CD8-positive, alpha-beta memory T cell (primary cell): ENCODE data around the gene SLC9A5. TPM values are rescaled to one million over a fixed set of nuclear protein-coding genes. Genes with fewer than 3 reads are reported as not detected.

Experiments used
- CTCF ChIA-PET: fragments of 350-600 bp; sonication (Branson Sonifier 250); formaldehyde crosslinking; loops from one replicate; lab custom pipeline; 2021; ENCODE audit warnings: antibody characterized with exemption; lab: Charles Lee
- POLR2A ChIA-PET: fragments of 350-600 bp; sonication (Branson Sonifier 250); formaldehyde crosslinking; loops from one replicate; lab custom pipeline; 2021; ENCODE audit warnings: antibody characterized with exemption; lab: Charles Lee
- DNase-seq, 5 donors: peaks; one replicate each; pipeline versions ENCODE4 v3.0.0 to v3.0.0-alpha.2; 2020 to 2022; ENCODE audit warnings: mixed read lengths in 1 of 5
- H3K27ac ChIP-seq: one replicate; pipeline ENCODE4 v1.7.0; 2013; ENCODE audit warnings: low read depth, mild to moderate bottlenecking, low read length, moderate library complexity
- H3K27me3 ChIP-seq: 2 replicates; pipeline ENCODE4 v1.7.0; 2013; ENCODE audit warnings: low read length, mild to moderate bottlenecking; ENCODE audit not compliant: insufficient read depth, poor library complexity, severe bottlenecking
- H3K36me3 ChIP-seq: 2 replicates; pipeline ENCODE4 v1.7.0; 2013; ENCODE audit warnings: mild to moderate bottlenecking, low read length, moderate library complexity; ENCODE audit not compliant: insufficient read depth
- H3K4me1 ChIP-seq: 2 replicates; pipeline ENCODE4 v1.7.0; 2013; ENCODE audit warnings: mild to moderate bottlenecking, low read length, moderate library complexity; ENCODE audit not compliant: insufficient read depth
- H3K4me3 ChIP-seq: 2 replicates; pipeline ENCODE4 v1.7.0; 2013; ENCODE audit warnings: mild to moderate bottlenecking, low read length
- H3K9me3 ChIP-seq: 2 replicates; pipeline ENCODE4 v1.7.0; 2013; ENCODE audit warnings: mild to moderate bottlenecking, low read length
- H3K27ac Mint-ChIP-seq, 8 donors: one replicate each; pipeline ENCODE4 v1.8.0; 2020 to 2021; ENCODE audit warnings: mixed read lengths in 8 of 8, mild to moderate bottlenecking in 6 of 8, inconsistent platforms in 3 of 8, moderate library complexity in 3 of 8
- H3K27me3 Mint-ChIP-seq, 2 donors: one replicate each; pipeline ENCODE4 v1.8.0; 2020 to 2021; ENCODE audit warnings: mixed read lengths in 2 of 2, mild to moderate bottlenecking in 1 of 2, moderate library complexity in 1 of 2
- H3K36me3 Mint-ChIP-seq, 3 donors: one replicate each; pipeline ENCODE4 v1.8.0; 2020 to 2021; ENCODE audit warnings: mixed read lengths in 3 of 3, inconsistent platforms in 1 of 3, mild to moderate bottlenecking in 1 of 3
- H3K4me1 Mint-ChIP-seq, 3 donors: one replicate each; pipeline ENCODE4 v1.8.0; 2020 to 2021; ENCODE audit warnings: mixed read lengths in 3 of 3, inconsistent platforms in 1 of 3, mild to moderate bottlenecking in 1 of 3
- H3K4me3 Mint-ChIP-seq, 7 donors: one replicate each; pipeline ENCODE4 v1.8.0; 2020 to 2021; ENCODE audit warnings: mixed read lengths in 7 of 7, mild to moderate bottlenecking in 6 of 7, moderate library complexity in 4 of 7, inconsistent platforms in 2 of 7
- H3K9me3 Mint-ChIP-seq, 5 donors: one replicate each; pipeline ENCODE4 v1.8.0; 2020 to 2022; ENCODE audit warnings: mixed read lengths in 5 of 5, mild to moderate bottlenecking in 3 of 5, moderate library complexity in 2 of 5, inconsistent platforms in 1 of 5
- polyA plus RNA-seq: library from polyadenylated mRNA; unstranded; fragments of 300-500 nt; fragmentation: Illumina TruSeq; gene quantifications from one replicate; pipeline ENCODE4 v1.2.3, GENCODE V29; 2021
- total RNA-seq, 2 experiments: library from RNA; stranded (reverse); gene quantifications; one replicate each; pipeline ENCODE4 v1.2.3, GENCODE V29; 2021

Gene SLC9A5
- total and polyA plus RNA-seq, 3 experiments from 2014 or later, result 5.2 TPM; not detected in 1

DNA sequence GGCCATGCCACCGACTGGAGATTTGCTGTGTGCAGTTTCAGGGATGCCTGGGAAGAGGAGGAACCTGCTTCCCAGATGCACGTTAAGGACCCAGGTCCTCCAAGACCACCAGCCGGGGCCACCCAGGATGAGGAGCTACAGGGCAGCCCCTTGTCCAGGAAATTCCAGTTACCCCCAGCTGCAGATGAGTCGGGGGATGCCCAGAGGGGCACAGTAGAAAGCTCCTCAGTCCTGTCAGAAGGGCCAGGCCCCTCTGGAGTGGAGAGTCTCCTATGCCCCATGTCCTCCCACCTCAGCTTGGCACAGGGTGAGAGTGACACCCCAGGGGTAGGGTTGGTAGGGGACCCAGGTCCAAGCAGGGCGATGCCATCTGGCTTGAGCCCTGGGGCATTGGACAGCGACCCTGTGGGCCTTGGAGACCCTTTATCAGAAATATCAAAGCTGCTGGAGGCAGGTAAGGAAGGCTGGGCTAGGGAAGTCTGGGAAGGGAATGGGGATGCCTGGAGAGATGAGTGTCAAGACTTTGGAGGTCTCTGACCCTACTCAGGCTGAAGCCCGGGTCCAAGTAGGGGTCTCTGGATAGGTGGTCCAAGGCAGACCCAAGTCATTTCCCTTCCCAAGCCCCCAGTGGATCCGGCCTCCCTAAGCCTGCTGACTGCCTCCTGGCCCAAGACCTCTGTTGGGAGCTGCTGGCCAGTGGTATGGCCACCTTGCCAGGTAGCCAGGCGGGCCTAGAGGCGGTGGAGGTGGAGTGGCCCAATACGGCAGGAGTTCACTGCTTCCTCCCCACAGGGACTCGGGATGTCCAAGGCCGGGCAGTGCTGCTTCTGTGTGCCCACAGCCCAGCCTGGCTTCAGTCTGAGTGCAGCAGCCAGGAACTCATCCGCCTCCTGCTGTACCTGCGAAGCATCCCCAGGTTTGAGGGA, 31.6 kb downstream of the SLC9A5 start:
- Mint-ChIP-seq H3K4me1 (peaks cover 9 to 20% (median 16%) of the 10 kb centered on the region in 3 donors), H3K27me3 (no peaks in the 10 kb centered on the region), H3K27ac (peak overlapping the region in 3 of 8 donors; percentile 5 to 72 (median 57)), H3K36me3 (peaks cover 0 to 16% (median 3%) of the 10 kb centered on the region in 3 donors), H3K4me3 (peak overlapping the region; percentile 39 to 85 (median 55)), H3K9me3 (no peaks in the 10 kb centered on the region)
- Histone ChIP-seq H3K27me3 (no peaks in the 10 kb centered on the region), H3K36me3 (no peaks in the 10 kb centered on the region), H3K4me1 (peaks cover 17% of the 10 kb centered on the region), H3K9me3 (no peaks in the 10 kb centered on the region), H3K27ac (peak overlapping the region; percentile 64), H3K4me3 (peak overlapping the region; percentile 41)
- peak in 1 of 5 donors; percentile 44 for DNase-seq
- CTCF ChIA-PET, result interaction anchor here (2.0 kb wide), 1 partner anchor 20 kb away, joined by 4 read pairs; no protein-coding TSS in a partner anchor
- POLR2A ChIA-PET, result interaction anchor here (0.6 kb wide), 1 partner anchor 242 kb away, joined by 3 read pairs; no protein-coding TSS in a partner anchor

DNA sequence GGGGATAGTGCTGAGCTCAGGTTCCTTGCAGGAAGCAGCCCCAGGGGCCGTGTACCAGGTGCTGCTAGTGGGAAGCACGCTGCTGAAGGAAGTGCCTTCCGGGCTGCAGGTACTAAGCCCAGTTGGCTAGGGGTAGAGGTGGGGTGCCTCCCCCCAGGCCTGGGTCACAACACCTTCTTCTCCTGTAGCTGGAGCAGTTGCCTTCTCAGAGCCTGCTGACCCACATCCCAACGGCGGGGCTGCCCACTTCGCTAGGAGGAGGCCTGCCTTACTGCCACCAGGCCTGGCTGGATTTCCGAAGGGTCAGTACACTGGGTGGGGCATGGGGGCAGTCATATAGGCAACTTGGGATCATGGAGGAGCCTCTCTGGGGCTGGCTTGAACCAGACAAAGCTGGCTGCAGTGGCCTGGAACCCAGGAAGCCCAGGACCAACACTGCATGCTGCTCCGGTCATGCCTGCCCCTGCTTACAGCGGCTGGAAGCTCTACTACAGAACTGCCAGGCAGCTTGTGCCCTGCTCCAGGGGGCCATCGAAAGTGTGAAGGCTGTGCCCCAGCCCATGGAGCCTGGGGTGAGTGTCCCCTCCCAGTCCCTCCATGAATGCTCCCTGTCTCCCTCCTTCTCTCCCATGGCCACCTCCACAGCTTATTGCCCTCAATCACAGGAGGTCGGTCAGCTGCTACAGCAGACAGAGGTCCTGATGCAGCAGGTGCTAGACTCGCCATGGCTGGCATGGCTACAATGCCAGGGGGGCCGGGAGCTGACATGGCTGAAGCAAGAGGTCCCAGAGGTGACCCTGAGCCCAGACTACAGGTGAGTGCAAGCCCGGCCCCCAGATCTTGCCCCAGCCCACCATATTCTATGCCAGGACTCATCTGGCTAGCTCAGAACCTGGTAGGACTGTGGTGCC, 33.0 kb downstream of the SLC9A5 start:
- peaks cover 0 to 6% (median 4%) of the 10 kb centered on the region in 3 donors for H3K36me3 Mint-ChIP-seq
- no peaks in the 10 kb centered on the region for H3K27me3 Mint-ChIP-seq
- peak overlapping the region in 1 of 8 donors; percentile 52 for H3K27ac Mint-ChIP-seq
- DNase-seq, result no peak
- no peak overlapping the region for H3K27ac ChIP-seq
- H3K4me3 Mint-ChIP-seq, result peak overlapping the region in 2 of 7 donors; percentile 67 to 83
- CTCF ChIA-PET, result interaction anchor here (2.0 kb wide), 1 partner anchor 22 kb away, joined by 4 read pairs; no protein-coding TSS in a partner anchor
- H3K9me3 ChIP-seq, result no peaks in the 10 kb centered on the region
- H3K4me3 ChIP-seq, result no peak overlapping the region
- no peaks in the 10 kb centered on the region for H3K27me3 ChIP-seq
- H3K4me1 Mint-ChIP-seq, result peaks cover 5 to 14% (median 12%) of the 10 kb centered on the region in 3 donors
- no peaks in the 10 kb centered on the region for H3K9me3 Mint-ChIP-seq
- H3K4me1 ChIP-seq, result peaks cover 17% of the 10 kb centered on the region
- POLR2A ChIA-PET, result no interaction called here
- no peaks in the 10 kb centered on the region for H3K36me3 ChIP-seq

DNA sequence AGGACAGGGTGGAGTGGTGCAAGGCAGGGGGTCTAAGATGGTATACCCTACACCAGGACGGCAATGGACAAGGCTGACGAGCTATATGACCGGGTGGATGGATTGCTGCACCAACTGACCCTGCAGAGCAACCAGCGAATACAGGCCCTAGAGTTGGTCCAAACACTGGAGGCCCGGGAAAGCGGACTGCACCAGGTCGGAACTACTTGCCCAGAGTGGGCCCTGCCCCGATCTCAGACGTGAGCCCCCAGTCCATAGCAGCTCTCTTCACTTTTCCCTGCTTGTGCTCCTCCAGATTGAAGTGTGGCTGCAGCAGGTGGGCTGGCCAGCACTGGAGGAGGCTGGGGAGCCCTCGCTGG, 33.6 kb downstream of the SLC9A5 start:
- Histone ChIP-seq H3K27me3 (no peaks in the 10 kb centered on the region), H3K4me3 (no peak overlapping the region), H3K4me1 (peaks cover 17% of the 10 kb centered on the region), H3K36me3 (no peaks in the 10 kb centered on the region), H3K27ac (no peak overlapping the region), H3K9me3 (no peaks in the 10 kb centered on the region)
- Mint-ChIP-seq H3K4me3 (peak overlapping the region in 1 of 7 donors; percentile 46), H3K36me3 (peaks cover 0 to 4% (median 4%) of the 10 kb centered on the region in 3 donors), H3K27me3 (no peaks in the 10 kb centered on the region), H3K27ac (no peak overlapping the region), H3K4me1 (peaks cover 5 to 13% (median 9%) of the 10 kb centered on the region in 3 donors), H3K9me3 (no peaks in the 10 kb centered on the region)
- DNase-seq, result peak in 1 of 5 donors; percentile 20
- POLR2A ChIA-PET, result no interaction called here
- CTCF ChIA-PET, result no interaction called here

GRCh38 chr16:67283039-67283825, 34.5 kb downstream of the SLC9A5 start:
- Histone ChIP-seq H3K27me3 (no peaks in the 10 kb centered on the region), H3K4me1 (peaks cover 11% of the 10 kb centered on the region), H3K27ac (no peak overlapping the region), H3K36me3 (no peaks in the 10 kb centered on the region), H3K4me3 (no peak overlapping the region), H3K9me3 (no peaks in the 10 kb centered on the region)
- Mint-ChIP-seq H3K4me1 (peaks cover 5 to 7% (median 5%) of the 10 kb centered on the region in 3 donors), H3K4me3 (peak overlapping the region in 1 of 7 donors; percentile 11), H3K36me3 (peaks cover 0 to 4% (median 2%) of the 10 kb centered on the region in 3 donors), H3K9me3 (no peaks in the 10 kb centered on the region), H3K27ac (peak overlapping the region in 1 of 8 donors; percentile 17), H3K27me3 (no peaks in the 10 kb centered on the region)
- POLR2A ChIA-PET, result no interaction called here
- peak in 1 of 5 donors; percentile 15 for DNase-seq
- CTCF ChIA-PET, result interaction anchor here (0.5 to 1.0 kb wide), 2 partner anchors 43 to 117 kb away, joined by 3 read pairs; partner anchors contain the start of genes KCTD19 and LRRC36

DNA sequence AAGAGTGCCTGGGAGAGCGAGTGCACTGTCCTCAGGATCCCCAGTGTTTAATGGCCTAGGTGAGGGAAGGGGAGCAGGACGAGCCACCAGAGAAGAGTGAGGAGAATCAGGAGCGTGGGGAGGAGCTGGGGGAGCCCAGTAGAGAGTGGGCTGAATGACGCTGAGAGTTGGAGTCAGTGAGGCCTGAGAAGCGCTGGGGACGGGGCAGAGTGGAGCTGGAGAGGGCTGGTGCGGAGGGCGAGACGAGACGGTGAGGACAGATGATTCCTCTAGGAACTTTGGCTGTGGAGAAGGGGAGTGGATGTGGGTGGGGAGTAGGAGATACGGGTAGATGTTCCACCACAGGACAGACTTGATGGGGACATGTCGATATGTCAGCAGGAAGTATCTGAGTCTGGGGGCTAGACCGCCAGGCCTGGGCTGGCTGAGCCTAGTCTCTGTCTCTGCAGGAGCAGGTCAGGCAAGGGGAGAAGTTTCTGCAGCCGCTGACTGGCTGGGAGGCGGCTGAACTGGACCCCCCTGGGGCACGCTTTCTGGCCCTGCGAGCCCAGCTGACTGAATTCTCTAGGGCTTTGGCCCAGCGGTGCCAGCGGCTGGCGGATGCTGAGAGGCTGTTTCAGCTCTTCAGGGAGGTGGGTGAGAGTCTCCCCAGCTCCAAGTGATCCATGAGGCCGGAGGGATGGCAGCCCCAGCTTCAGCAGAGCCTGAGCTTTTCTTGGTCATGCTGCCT, 35.2 kb downstream of the SLC9A5 start:
- H3K27me3 Mint-ChIP-seq, result no peaks in the 10 kb centered on the region
- H3K4me1 Mint-ChIP-seq, result peaks cover 0 to 4% (median 2%) of the 10 kb centered on the region in 3 donors
- H3K27ac ChIP-seq, result no peak overlapping the region
- POLR2A ChIA-PET, result no interaction called here
- H3K36me3 Mint-ChIP-seq, result peaks cover 0 to 4% (median 2%) of the 10 kb centered on the region in 3 donors
- no peaks in the 10 kb centered on the region for H3K9me3 Mint-ChIP-seq
- H3K4me3 ChIP-seq, result no peak overlapping the region
- peak in 1 of 5 donors; percentile 28 for DNase-seq
- peak overlapping the region in 2 of 8 donors; percentile 52 to 73 for H3K27ac Mint-ChIP-seq
- peaks cover 8% of the 10 kb centered on the region for H3K4me1 ChIP-seq
- H3K27me3 ChIP-seq, result no peaks in the 10 kb centered on the region
- CTCF ChIA-PET, result interaction anchor here (0.5 to 1.7 kb wide), 3 partner anchors 25 to 116 kb away, joined by 3 to 4 read pairs (median 3); partner anchors contain the start of genes KCTD19 and LRRC36
- H3K4me3 Mint-ChIP-seq, result no peak overlapping the region
- no peaks in the 10 kb centered on the region for H3K9me3 ChIP-seq
- H3K36me3 ChIP-seq, result no peaks in the 10 kb centered on the region

DNA sequence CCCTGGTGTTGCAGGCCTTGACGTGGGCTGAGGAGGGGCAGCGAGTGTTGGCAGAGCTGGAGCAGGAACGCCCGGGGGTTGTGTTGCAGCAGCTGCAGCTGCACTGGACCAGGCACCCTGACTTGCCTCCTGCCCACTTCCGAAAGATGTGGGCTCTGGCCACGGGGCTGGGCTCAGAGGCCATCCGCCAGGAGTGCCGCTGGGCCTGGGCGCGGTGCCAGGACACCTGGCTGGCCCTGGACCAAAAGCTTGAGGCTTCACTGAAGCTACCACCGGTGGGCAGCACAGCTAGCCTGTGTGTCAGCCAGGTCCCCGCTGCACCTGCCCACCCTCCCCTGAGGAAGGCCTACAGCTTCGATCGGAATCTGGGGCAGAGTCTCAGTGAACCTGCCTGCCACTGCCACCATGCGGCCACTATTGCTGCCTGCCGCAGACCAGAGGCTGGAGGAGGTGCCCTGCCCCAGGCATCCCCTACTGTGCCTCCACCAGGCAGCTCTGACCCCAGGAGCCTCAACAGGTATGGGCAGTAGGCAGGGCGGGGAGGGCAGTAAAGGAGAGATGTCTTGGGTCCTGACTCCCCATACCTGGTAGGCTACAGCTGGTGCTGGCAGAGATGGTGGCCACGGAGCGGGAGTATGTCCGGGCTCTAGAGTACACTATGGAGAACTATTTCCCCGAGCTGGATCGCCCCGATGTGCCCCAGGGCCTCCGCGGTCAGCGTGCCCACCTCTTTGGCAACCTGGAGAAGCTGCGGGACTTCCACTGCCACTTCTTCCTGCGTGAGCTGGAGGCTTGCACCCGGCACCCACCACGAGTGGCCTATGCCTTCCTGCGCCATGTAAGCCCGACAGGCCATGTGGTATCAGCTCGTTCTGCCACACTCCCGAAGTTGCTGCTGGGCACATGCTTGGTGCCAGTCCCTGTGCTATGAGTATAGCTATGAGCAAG, 36.2 kb downstream of the SLC9A5 start:
- peaks cover 11% of the 10 kb centered on the region for H3K4me1 ChIP-seq
- Mint-ChIP-seq H3K27ac (peak overlapping the region in 1 of 8 donors; percentile 35), H3K27me3 (no peaks in the 10 kb centered on the region), H3K36me3 (peaks cover 0 to 4% (median 2%) of the 10 kb centered on the region in 3 donors), H3K4me3 (no peak overlapping the region), H3K4me1 (peaks cover 8 to 14% (median 12%) of the 10 kb centered on the region in 3 donors), H3K9me3 (no peaks in the 10 kb centered on the region)
- H3K36me3 ChIP-seq, result no peaks in the 10 kb centered on the region
- CTCF ChIA-PET, result interaction anchor here (0.6 to 1.7 kb wide), 3 partner anchors 26 to 132 kb away, joined by 3 to 4 read pairs (median 3); no protein-coding TSS in a partner anchor
- no peak overlapping the region for H3K27ac ChIP-seq
- peak in 1 of 5 donors; percentile 41 for DNase-seq
- no peaks in the 10 kb centered on the region for H3K27me3 ChIP-seq
- no peak overlapping the region for H3K4me3 ChIP-seq
- POLR2A ChIA-PET, result interaction anchor here (0.5 kb wide), 1 partner anchor 41 kb away, joined by 3 read pairs; no protein-coding TSS in a partner anchor
- H3K9me3 ChIP-seq, result no peaks in the 10 kb centered on the region
